HTR-8/SVneo (cell line): ENCODE results near the gene SLC51B.
"Not testable (repeated sequence)": the region's sequence is repeated elsewhere in the genome, so short reads cannot be mapped to it uniquely, and the experiment has no call there.

Experiments used
- DNase-seq: peaks from one replicate; pipeline ENCODE4 v3.0.0; 2011; ENCODE audit warnings: low spot score, mixed read lengths; ENCODE audit not compliant: insufficient read length
- FAIRE-seq: peaks from 2 replicates; lab custom pipeline; 2011; peaks lifted over from hg19 to GRCh38; lab: Jason Lieb, UNC

Gene SLC51B

GRCh38 chr15:65081270-65081669 is 36.1 kb downstream of the SLC51B start:
- DNase-seq, result no peak
- no peak for FAIRE-seq

GRCh38 chr15:65081758-65082157 is 36.6 kb downstream of the SLC51B start:
- FAIRE-seq, result no peak

GRCh38 chr15:65082303-65082953 is 37.2 kb downstream of the SLC51B start:
- no peak for FAIRE-seq

More at GRCh38 chr15:65081758-65082157, 36.6 kb downstream of the SLC51B start:
- DNase-seq, result no peak

GRCh38 chr15:65083262-65083701 is 38.1 kb downstream of the SLC51B start:
- FAIRE-seq (no peak), DNase-seq (no peak)

More at GRCh38 chr15:65082303-65082953, 37.2 kb downstream of the SLC51B start:
- DNase-seq, result no peak

- FAIRE-seq, result no peak
These were observed 39.5 kb downstream of the SLC51B start for GRCh38 chr15:65084500-65085206.

GRCh38 chr15:65085207-65085753 is 40.1 kb downstream of the SLC51B start:
- no peak for FAIRE-seq
- DNase-seq, result no peak

More at GRCh38 chr15:65084500-65085206, 39.5 kb downstream of the SLC51B start:
- no peak for DNase-seq

GRCh38 chr15:65085990-65086679 is 40.9 kb downstream of the SLC51B start:
- DNase-seq, result peak; percentile 48
- no peak for FAIRE-seq

- FAIRE-seq, result no peak
- no peak for DNase-seq
These were observed 41.5 kb downstream of the SLC51B start for GRCh38 chr15:65086680-65087111.

GRCh38 chr15:65087411-65087810 is 42.2 kb downstream of the SLC51B start:
- FAIRE-seq, result no peak
- no peak for DNase-seq

GRCh38 chr15:65087873-65088642 is 42.9 kb downstream of the SLC51B start:
- no peak for DNase-seq
- FAIRE-seq, result no peak

- DNase-seq, result no peak
- no peak for FAIRE-seq
These were observed 43.4 kb downstream of the SLC51B start for GRCh38 chr15:65088643-65089021.

GRCh38 chr15:65089206-65089824 is 44.1 kb downstream of the SLC51B start:
- FAIRE-seq (no peak), DNase-seq (no peak)

GRCh38 chr15:65091946-65092770 is 47.0 kb downstream of the SLC51B start:
- DNase-seq (no peak), FAIRE-seq (no peak)

GRCh38 chr15:65092911-65093792 is 48.0 kb downstream of the SLC51B start:
- FAIRE-seq (no peak), DNase-seq (no peak)

GRCh38 chr15:65093793-65094170 is 48.6 kb downstream of the SLC51B start:
- FAIRE-seq, result not testable (repeated sequence)

GRCh38 chr15:65094294-65094995 is 49.3 kb downstream of the SLC51B start:
- DNase-seq, result no peak
- no peak for FAIRE-seq

More at GRCh38 chr15:65093793-65094170, 48.6 kb downstream of the SLC51B start:
- DNase-seq, result not testable (repeated sequence)
